ENCODE measurements around the gene PNRC1.
"Not testable (repeated sequence)": the region's sequence is repeated elsewhere in the genome, so short reads cannot be mapped to it uniquely, and the experiment has no call there.

Gene PNRC1

DNA sequence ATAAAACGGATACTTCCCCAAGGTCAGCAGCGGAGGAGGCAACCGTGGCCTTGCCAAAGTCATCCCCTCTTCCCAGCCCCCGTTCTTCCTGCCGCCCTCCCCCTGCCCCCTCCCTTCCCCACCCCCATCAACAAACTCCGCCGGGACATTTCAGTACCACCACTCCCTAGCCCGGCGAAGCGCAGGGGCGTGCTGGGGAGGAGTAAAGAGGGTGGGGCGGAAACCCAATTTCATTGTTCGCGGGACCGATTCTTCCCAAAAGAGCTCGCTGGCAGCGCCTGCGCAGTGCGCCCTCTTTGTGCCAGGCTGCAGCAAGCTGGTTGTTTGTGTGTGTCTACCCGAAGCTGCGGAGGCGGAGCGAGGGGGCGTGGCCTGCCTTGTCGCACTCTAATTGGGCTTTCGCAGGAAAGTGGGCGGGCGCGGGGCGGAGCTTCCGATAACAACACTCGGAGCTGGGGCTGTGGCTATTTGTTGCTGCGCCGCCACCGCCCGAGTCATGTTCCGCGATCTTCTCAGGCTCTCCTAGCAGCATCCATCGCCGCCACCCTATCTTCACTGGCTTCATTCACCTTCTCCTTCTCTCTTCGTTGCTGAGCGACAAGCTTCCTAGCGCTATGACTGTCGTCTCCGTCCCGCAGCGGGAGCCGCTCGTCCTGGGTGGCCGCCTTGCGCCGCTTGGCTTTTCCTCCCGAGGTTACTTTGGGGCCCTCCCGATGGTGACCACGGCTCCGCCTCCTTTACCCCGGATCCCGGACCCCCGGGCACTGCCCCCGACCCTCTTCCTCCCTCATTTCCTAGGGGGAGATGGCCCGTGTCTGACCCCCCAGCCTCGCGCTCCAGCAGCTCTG lies at the start of gene PNRC1:
PNRC1 (plus strand) TSS at position 471 of the 848 bp plus-strand sequence; CDS start at position 615, 144 bp downstream.
- DNase-seq (ENCODE audit: low read depth), result peak; percentile 86

DNA sequence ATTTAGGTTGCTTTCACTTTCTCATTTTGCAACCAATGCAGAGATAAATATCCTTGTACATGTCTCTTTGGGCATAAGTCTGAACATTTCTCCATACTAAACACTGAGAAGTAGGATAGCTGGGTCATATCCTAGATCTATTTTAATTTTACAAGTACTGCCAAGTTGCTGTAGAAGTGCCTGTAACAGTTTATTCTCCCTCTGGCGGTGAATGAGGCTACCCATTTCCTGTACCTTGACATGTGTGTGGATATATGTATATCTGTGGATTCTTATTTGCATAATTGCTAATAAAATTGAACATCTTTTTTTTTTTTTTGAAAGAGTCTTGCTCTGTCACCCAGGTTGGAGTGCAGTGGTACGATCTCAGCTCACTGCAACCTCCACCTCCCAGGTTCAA lies 48.0 kb upstream of the PNRC1 start:
- DNase-seq (ENCODE audit: low read depth), result no peak

DNA sequence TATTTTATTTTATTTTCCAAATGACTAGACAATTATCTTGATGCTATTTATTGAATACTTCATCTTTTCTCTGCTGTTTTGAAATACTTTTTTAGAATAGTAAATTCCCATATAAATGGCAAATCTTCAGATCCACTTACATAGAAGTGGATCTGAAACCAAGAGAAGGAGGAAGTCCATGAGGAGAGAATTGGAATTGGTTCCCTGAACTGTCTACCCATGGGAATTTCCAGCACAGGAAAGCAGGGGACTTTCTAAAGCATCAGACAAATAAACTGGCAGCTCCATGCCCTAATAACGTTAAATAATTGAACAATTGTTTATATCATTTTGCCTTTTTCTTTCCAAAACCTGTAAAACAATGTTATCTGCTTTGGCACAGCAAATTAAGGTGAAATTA lies 47.1 kb upstream of the PNRC1 start:
- no peak for DNase-seq (ENCODE audit: low read depth)

DNA sequence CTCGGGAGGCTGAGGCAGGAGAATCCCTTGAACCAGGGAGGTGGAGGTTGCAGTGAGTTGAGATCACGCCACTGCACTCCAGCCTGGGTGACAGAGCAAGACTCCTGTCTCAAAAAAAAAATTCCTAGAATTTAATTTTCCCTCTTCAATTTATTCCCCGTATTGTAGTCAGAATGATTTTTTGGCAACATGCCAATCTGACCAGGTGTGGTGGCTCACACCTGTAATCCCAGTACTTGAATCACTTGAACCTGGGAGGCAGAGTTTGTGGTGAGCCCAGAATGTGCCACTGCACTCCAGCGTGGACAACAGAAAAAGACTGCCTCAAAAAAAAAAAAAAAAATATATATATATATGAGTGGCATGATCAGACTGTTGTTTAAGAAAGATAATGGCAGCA lies 46.4 kb upstream of the PNRC1 start:
- DNase-seq (ENCODE audit: low read depth), result not testable (repeated sequence)

DNA sequence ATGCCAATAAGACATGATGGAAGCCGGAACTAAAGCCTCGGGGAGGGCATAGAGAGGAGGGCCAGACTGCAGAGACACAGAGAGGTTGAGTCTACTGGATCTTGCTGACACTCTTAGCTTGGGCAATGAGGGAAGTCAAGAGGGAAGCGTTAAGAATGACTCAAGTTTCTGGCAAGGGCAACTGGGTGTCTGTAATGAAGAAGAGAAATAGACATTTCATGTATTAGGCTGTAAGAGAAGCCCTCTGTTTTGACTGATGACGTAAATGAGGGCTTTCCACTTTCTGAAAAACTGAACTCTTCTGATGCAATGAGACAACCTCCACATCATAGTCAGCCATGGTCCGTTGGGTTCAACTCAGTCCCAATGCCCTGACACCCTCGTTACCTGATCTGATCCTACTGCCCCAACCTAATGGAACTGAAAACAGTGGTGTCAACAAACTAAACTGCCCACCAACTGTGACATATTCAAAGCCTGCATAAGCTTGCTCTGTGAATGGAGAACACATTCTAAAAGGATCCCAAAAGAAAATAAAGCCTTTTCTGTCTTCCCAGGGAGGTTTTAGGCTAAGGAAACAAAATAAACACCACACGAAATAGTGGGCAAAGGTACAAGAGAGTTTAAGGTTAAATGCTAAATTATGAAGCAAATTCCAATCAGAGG lies 45.8 kb upstream of the PNRC1 start:
- peak; percentile 50 for DNase-seq (ENCODE audit: low read depth)

DNA sequence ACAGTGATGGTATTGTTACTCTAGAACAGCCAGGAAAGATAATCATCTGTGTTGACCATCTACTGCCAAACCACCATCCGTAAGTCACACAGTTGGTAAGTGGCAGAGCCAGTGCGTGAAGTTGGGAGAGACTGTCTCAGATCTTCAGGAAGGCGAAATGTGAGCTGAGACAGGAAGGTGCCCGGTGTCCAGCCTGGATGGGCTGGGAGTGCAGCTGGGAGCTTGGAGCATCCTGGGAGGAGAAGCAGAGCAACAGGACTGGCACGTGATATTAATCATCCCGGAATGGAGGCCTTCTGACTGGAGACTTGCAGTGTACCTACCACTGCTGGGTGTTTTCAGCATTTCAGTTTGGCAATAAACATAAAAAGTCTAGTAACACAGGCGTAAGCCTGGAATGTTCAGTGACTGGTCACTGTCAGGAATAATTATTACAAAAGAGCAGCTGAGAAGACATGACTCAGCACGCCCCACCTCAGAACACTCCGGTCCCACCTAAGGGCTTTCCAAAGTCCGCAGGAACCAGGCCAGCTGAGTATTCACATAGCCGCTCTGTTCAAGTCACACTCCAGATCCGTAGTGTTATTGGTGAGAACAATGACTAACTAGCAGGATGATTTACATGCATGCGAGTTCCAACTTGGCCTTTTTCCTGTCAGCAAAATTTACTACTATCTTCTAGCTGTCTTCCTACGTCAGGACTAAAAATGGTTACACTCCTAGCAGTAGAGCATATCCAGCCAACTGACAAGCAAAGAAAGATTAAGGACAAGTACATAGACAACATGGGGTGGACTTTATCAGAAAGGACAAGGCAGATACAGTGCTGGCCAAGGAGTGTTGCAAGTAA lies 45.1 kb upstream of the PNRC1 start:
- DNase-seq (ENCODE audit: low read depth), result peak; percentile 95

DNA sequence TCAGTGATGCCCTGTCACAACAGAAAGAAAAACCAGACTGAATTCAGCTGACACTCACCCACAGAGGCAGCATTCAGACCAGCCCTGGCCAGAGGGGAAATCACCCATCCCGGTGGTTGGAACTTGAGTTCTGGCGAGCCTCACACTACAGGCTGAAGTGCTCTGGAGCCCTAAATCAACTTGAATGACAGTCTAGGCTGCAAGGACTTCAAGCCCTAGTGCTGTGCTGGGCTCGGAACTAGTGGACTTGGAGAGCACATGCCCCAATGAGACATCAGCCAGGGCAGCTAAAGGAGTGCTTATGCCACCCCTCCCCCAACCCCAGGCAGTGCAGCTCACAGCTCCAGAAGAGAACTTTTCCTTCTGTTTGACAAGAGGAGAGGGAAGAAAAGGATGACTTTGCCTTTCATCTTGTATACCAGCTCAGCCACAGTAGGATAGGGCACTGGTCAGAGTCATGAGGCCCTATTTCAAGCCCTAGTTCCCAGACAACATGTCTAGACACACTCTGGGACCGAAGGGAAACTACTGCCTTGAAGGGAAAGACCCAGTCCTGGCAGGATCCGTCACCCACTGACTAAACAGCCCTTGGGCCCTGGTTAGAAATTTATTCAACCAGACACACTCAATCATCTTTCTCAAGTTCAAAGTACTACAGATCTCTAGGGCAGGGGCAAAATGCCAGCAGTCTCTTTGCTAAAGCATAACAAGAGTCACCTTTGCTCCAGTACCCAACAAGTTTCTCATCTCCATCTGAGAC lies 43.2 kb upstream of the PNRC1 start:
- no peak for DNase-seq (ENCODE audit: low read depth)

DNA sequence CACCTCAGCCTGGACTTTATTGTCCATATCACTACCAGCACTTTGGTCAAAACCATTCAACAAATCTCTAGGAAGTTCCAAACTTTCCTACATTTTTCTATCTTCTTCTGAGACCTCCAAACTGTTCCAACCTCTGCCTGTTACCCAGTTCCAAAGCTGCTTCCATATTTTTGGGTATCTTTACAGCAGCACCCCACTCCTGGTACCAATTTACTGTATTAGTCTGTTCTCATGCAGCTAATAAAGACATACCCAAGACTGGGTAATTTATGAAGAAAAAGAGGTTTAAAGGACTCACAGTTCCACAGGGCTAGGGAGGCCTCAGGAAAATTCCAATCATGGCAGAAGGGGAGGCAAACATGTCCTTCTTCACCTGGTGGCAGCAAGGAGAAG lies 42.7 kb upstream of the PNRC1 start:
- DNase-seq (ENCODE audit: low read depth), result not testable (repeated sequence)

DNA sequence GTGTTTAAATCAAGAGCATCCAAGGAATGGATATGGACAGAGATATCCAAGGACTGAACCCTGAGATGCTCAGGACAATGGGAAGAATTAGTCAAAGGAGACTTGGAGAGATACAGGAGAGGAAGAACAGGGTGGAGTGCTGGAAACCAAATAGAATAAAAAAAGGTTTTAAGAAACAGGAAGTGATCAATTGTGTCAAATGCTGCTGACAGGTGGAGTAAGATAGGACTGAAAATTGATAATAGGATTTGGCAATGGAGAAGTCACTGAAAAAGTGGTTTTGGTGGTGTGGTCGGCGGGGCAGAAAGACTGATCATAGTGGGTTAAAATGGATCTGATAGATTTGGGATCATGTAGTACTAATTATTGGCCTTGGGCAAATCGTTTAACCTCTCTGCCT lies 37.9 kb upstream of the PNRC1 start:
- DNase-seq (ENCODE audit: low read depth), result no peak

DNA sequence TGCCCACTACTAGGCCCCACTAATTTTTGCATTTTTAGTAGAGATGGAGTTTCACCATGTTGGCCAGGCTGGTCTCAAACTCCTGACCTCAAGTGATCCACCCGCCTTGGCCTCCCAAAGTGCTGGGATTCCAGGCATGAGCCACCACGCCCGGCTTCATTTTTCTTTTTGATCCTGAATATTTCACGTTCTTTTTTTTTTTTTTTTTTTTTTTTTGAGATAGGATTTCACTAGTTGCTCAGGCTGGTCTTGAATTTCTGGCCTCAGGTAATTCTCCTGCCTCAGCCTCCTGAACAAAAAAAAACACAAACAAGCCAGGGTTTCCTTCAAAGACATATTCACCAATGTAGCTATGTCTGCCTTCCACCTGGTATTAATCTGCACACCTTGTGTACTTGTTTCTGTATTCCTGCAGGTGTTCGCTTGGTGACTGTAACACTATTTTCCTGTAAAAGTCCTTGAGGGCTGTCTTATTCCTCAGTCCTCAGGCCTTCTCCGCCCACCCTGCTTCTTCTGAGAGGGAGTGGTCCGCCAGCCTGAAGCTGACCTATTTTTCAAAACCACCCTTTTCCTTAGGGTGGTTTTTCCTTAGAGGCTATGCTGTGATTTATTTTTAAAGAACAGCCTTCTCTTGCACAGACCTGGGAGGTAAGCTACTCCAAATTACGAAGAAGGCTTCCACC lies 36.1 kb upstream of the PNRC1 start:
- DNase-seq (ENCODE audit: low read depth), result no peak

DNA sequence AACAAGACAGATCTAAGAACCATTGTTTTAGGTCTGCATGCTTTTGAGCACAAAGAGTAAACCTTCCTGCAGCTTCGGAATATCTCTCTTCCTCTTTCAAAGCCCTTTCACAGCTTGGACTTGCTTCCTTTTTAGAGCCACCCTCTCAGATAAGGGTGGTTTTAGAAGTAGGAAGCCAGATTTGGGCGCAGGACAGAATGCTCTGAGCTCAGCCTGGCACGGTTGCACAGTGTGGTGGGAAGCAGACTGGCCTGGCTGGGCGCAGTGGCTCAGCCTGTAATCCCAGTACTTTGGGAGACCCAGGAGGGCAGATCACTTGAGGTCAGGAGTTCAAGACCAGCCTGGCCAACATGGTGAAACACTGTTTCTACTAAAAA lies 35.6 kb upstream of the PNRC1 start:
- no peak for DNase-seq (ENCODE audit: low read depth)

DNA sequence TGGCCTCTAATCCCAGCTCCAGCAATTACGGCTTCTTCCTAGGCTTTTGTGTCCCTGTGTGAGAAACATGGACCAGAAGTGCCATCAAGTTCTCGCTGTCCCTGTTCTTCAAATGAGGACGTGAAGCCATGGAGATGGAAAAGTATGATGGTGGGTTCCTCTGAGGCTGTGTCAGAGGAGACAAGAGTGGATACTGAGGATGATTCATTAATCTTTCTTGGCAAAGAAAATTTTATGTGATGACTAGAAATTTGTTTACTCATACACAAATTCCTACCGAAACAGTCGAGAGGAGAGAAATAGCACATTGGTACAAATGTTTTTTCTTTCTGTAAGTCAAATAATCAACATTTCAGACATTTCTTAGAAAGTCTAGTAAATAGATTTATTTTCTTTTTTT lies 35.0 kb upstream of the PNRC1 start:
- no peak for DNase-seq (ENCODE audit: low read depth)

DNA sequence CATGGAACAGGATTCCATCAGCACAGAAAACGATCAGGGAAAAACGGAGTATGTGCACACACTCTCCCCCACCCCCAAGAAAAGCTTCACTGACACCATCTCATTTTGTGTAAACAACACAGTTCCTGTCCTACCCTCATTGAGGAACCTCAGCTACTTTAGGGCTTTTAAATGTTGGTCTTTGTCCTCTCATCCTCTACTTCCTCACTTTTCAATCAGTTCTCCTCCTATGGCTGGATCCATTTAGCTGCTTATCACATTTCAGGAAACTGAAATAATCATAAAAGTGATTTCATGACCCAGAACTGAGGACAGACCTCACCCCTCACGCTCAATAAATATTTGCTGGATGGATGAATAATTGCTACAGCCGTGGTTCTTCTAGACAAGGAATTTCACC lies 33.1 kb upstream of the PNRC1 start:
- no peak for DNase-seq (ENCODE audit: low read depth)

DNA sequence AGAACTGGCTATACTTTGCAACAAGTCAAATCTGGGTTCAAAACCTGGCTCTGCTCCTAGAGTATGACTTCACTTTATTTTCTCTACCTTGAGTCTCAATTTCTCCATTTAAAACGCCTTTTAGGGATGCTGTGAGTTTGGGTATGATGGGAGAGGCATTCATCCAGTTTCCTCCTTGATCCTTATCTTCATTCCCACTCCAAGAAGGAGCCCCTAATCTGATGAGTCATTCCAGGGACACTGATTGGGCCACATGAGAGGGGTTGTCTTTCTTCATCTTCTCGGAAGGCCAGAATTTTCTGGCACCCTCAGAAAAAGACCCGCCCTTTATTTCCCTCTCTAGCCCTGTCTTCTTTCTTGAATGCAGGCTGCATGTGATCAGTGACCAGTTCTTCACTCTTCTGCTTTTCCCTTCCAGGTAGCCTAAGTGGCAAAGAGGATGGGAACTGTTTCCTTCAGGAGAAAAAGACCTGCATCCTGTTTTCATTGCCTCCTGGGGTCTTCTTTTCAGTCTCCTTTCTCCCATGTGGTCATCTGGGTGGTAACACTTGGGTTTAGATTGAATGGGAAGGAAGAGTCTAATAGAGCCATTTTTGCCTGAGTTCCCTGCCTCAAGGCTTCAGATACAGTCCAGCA lies 32.1 kb upstream of the PNRC1 start:
- no peak for DNase-seq (ENCODE audit: low read depth)

DNA sequence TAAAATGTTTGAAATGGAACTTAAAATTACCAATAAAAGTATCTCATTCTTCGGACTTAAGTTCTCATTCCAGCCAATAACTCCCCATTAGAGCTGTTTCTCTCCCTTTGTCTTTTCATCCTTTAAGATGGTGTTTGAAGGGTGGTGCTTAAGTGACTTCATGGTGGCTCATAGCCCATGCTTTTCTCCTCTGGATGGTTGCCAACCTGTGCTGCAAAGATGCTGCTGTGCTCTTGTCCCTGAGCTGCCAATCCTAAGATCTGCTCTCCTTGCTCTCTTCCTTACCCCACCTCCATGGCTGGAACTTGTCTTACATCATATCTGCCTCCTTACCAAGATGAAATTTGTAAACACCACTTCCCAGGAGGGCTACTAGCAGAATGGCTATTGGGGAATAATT lies 31.6 kb upstream of the PNRC1 start:
- no peak for DNase-seq (ENCODE audit: low read depth)

DNA sequence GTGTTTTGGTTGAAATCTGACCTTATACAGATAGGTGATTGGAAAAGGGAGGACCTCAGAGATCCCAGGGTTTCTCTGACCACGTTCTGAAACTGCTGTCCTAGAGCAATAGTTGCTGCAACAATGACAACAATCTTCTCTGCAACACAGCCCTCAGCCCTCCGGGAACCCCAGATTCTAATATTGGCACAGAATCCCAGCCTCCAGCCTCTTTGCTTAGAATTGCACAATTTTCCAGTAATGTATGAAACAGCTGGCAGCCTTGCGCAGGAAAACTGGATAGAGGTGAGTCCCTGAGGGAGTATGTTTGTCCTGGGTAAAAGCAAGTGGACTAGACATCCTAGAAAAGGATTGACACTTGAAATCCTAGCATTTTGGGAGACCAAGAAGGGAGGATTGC lies 30.4 kb upstream of the PNRC1 start:
- DNase-seq (ENCODE audit: low read depth), result peak; percentile 20

DNA sequence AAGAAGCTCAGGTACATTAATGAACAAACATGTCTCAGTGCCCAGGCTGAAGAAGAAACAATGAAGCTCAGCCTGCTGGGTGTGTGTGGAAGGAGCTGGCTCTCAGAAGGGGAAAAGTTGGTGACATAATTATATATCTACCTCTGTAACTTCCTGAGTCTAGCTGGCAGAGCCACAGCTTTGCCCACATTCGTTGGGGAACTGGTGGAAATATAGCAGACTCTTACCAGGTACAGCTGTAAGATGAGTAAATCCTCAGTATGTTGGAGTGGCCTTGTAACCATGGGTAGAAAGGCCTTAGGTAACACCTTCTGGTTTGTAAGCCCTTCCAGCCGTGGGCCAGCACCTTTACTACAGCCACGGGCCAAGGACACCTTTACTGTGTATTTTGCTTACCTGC lies 29.9 kb upstream of the PNRC1 start:
- no peak for DNase-seq (ENCODE audit: low read depth)

DNA sequence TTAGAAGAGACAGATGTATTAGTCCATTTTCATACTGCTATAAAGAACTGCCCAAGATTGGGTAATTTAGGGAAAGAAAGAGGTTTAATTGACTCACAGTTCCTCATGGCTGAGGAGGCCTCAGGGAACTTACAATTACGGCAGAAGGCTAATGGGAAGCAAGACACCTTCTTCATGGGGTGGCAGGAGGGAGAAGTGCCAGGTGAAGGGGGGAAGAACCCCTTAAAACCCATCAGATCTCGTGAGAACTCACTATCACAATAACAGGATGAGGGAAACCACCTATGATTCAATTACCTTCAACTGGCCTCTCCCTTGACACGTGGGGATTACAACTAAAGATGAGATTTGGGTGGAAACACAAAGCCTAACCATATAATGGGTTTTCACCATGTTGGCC lies 28.9 kb upstream of the PNRC1 start:
- DNase-seq (ENCODE audit: low read depth), result no peak

DNA sequence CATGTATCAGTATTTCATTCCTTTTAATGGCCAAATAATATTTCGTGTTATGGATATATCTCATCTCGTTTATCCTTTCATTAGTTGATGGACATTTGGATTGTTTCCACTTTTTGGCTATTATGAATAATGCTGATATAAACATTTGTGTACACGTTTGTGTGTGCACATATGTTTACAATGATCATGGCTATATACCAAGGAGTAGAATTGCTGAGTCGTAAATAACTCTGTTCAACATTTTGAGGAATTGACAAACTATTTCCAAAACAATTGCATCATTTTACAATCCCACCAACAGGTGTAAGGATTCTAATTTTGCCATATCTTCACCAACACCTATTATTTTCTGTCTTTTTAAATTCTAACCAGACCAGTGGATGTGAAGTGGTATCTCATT lies 26.3 kb upstream of the PNRC1 start:
- DNase-seq (ENCODE audit: low read depth), result no peak

DNA sequence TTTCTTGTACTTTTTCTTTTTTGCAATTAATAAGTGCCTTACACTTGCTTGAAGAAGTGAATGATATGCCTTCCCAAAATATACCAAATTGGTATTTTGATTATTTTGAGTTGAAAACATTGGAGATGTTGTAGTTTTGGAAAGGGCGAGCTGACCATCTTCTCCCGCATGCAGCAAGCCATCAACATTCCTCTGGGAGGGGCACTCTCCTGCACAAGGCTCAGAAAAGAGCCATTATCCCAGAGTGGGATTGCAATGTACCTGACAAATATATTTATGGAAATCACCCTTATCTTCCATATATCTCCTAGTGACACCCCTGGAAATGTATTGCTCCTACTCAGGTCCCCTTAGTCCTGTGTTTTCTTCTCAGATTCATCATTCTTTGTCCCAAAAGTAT lies 22.8 kb upstream of the PNRC1 start:
- no peak for DNase-seq (ENCODE audit: low read depth)

DNA sequence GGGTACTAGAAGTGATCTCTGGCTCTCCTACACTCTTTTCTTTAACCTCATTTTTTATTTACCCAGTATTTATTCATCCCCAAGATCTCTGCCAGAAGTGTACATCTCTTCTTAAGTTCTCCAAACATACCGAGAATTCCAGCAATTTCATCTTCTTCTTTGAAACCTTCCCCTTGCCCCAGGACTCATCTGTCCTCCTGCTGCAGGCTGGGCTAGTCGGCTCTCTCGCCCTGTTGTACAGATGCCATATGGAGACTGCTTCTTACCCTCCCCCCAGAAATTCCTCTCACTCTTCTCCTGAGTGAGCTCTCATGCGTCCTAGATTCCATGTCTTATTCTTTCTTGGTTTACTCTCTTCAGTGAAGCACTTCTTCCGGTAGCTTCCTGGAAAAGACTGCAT lies 21.9 kb upstream of the PNRC1 start:
- DNase-seq (ENCODE audit: low read depth), result no peak
